ENCODE data around the gene IGF2BP2.
"Not testable (repeated sequence)": the region's sequence is repeated elsewhere in the genome, so short reads cannot be mapped to it uniquely, and the experiment has no call there.

Gene IGF2BP2

GRCh38 chr3:185813205-185813604 is 11.6 kb downstream of the IGF2BP2 start:
- no peak overlapping the region for H3K4me3 ChIP-seq (ENCODE audit: control insufficient read depth, low read depth, low read length)
- no peak for DNase-seq (ENCODE audit: low read depth)
- TF ChIP-seq CTCF (IDR thresholded peaks at IDR 0.05; ENCODE audit: control insufficient read depth, insufficient read depth, low read depth, low read length, missing control alignments), result no peak

- TF ChIP-seq CTCF (IDR thresholded peaks at IDR 0.05; ENCODE audit: control insufficient read depth, insufficient read depth, low read depth, low read length, missing control alignments), result no peak
- DNase-seq (ENCODE audit: low read depth), result no peak
- H3K4me3 ChIP-seq (ENCODE audit: control insufficient read depth, low read depth, low read length), result no peak overlapping the region
Measured at GRCh38 chr3:185807445-185808068, 17.3 kb downstream of the IGF2BP2 start.

- not testable (repeated sequence) for H3K4me3 ChIP-seq (ENCODE audit: control insufficient read depth, low read depth, low read length); DNase-seq (ENCODE audit: low read depth)
Measured at GRCh38 chr3:185798831-185799110, 26.1 kb downstream of the IGF2BP2 start.

GRCh38 chr3:185797993-185798830 is 26.6 kb downstream of the IGF2BP2 start:
- no peak for TF ChIP-seq CTCF (IDR thresholded peaks at IDR 0.05; ENCODE audit: control insufficient read depth, insufficient read depth, low read depth, low read length, missing control alignments)
- no peak overlapping the region for H3K4me3 ChIP-seq (ENCODE audit: control insufficient read depth, low read depth, low read length)
- DNase-seq (ENCODE audit: low read depth), result no peak

- no peak for TF ChIP-seq CTCF (IDR thresholded peaks at IDR 0.05; ENCODE audit: control insufficient read depth, insufficient read depth, low read depth, low read length, missing control alignments)
Measured at GRCh38 chr3:185797108-185797881, 27.5 kb downstream of the IGF2BP2 start.

GRCh38 chr3:185796431-185797107 is 28.3 kb downstream of the IGF2BP2 start:
- no peak for TF ChIP-seq CTCF (IDR thresholded peaks at IDR 0.05; ENCODE audit: control insufficient read depth, insufficient read depth, low read depth, low read length, missing control alignments)
- no peak for DNase-seq (ENCODE audit: low read depth)
- H3K4me3 ChIP-seq (ENCODE audit: control insufficient read depth, low read depth, low read length), result no peak overlapping the region

More at GRCh38 chr3:185797108-185797881, 27.5 kb downstream of the IGF2BP2 start:
- no peak overlapping the region for H3K4me3 ChIP-seq (ENCODE audit: control insufficient read depth, low read depth, low read length)
- no peak for DNase-seq (ENCODE audit: low read depth)

Measured in AG09309 (cell line).